SK-MEL-5 (cell line): Measurements from ENCODE around the gene MRPL54. TPM values are rescaled to one million over a fixed set of nuclear protein-coding genes. Genes with fewer than 3 reads are reported as not detected.
"Not testable (repeated sequence)": the region's sequence is repeated elsewhere in the genome, so short reads cannot be mapped to it uniquely, and the experiment has no call there.

Source experiments
- DNase-seq: peaks from one replicate; pipeline ENCODE4 v3.0.0-alpha.2; 2016; ENCODE audit warnings: low read depth, low spot score
- in situ Hi-C: cut with HindIII; loops from 2 replicates; pipeline ENCODE4 v1.10.0; 2016; ENCODE audit warnings: low sequenced_read_pairs, high pct_unique_total_duplicates, low pct_unique_long_range_greater_than_20kb
- small RNA-seq, 2 experiments: library from RNA; depleted of rRNA; stranded (forward); fragments of <200 nt; gene quantifications; one replicate each; pipeline ENCODE3, GENCODE V24; 2014
- total RNA-seq: library from RNA; depleted of rRNA; stranded (reverse); fragments of >200 nt; shearing (Covaris generic); gene quantifications from 2 replicates; pipeline ENCODE4 v1.2.3, GENCODE V29; 2014; rRNA removed

The MRPL54 gene
- total RNA-seq, 1 experiment from 2014 or later: 31.0 TPM

- in situ Hi-C loops: no loop called here
- DNase-seq: no peak
Measured at GRCh38 chr19:3814648-3815047, 52.2 kb downstream of the MRPL54 start.

GRCh38 chr19:3816148-3816547 lies 53.7 kb downstream of the MRPL54 start:
- in situ Hi-C loops, DNase-seq: not testable (repeated sequence)

- in situ Hi-C loops: no loop called here
Measured at GRCh38 chr19:3816566-3817218, 54.2 kb downstream of the MRPL54 start.

More at GRCh38 chr19:3816566-3817218, 54.2 kb downstream of the MRPL54 start:
- DNase-seq: no peak

Small RNAs within 50 kb of the gene (small RNA-seq; reads per million reads assigned to genes)
- gene AC005777.1: 0 reads per million in 2 experiments

Other genes with a start within 250 kb of the MRPL54 start
- not detected in 2 replicates for gene TEKTIP1, start 223.5 kb upstream of the MRPL54 start, total RNA-seq
- 2,457 and 2,669 TPM in 2 replicates for gene MFSD12, start 205.1 kb upstream of the MRPL54 start, total RNA-seq
- gene HMG20B, start 189.7 kb upstream of the MRPL54 start, total RNA-seq: 550 and 588 TPM in 2 replicates
- gene GIPC3, start 177.2 kb upstream of the MRPL54 start, total RNA-seq: 0.29 and 0.45 TPM in 2 replicates
- 0.16 and 0.27 TPM in 2 replicates for gene TBXA2R, start 155.8 kb upstream of the MRPL54 start, total RNA-seq
- gene CACTIN, start 135.9 kb upstream of the MRPL54 start, total RNA-seq: 15.2 and 16.6 TPM in 2 replicates
- 4.9 and 6.7 TPM in 2 replicates for gene PIP5K1C, start 62.2 kb upstream of the MRPL54 start, total RNA-seq
- gene TJP3, start 54.3 kb upstream of the MRPL54 start, total RNA-seq: 0.13 and 0.21 TPM in 2 replicates
- gene APBA3, start 990 bp upstream of the MRPL54 start, total RNA-seq: 10.5 and 16.7 TPM in 2 replicates
- gene RAX2, start 9.5 kb downstream of the MRPL54 start, total RNA-seq: not detected in 2 replicates
- gene MATK, start 23.7 kb downstream of the MRPL54 start, total RNA-seq: 20.5 and 22.5 TPM in 2 replicates
- gene ZFR2, start 106.4 kb downstream of the MRPL54 start, total RNA-seq: 0.18 and 0.72 TPM in 2 replicates
- gene ATCAY, start 118.0 kb downstream of the MRPL54 start, total RNA-seq: not detected in 2 replicates
- gene NMRK2, start 170.4 kb downstream of the MRPL54 start, total RNA-seq: 1.2 and 2.5 TPM in 2 replicates
- 55.6 and 62.7 TPM in 2 replicates for gene DAPK3, start 208.4 kb downstream of the MRPL54 start, total RNA-seq
- 1,726 and 1,742 TPM in 2 replicates for gene EEF2, start 222.8 kb downstream of the MRPL54 start, total RNA-seq
- 19.1 and 20.6 TPM in 2 replicates for gene PIAS4, start 245.1 kb downstream of the MRPL54 start, total RNA-seq